SK-MEL-5 (cell line): ENCODE measurements around the gene SMG6. TPM values are rescaled to one million over a fixed set of nuclear protein-coding genes. Genes with fewer than 3 reads are reported as not detected.

Experiments
- DNase-seq: peaks from one replicate; pipeline ENCODE4 v3.0.0-alpha.2; 2016; ENCODE audit warnings: low read depth, low spot score
- in situ Hi-C: cut with HindIII; loops from 2 replicates; pipeline ENCODE4 v1.10.0; 2016; ENCODE audit warnings: low sequenced_read_pairs, high pct_unique_total_duplicates, low pct_unique_long_range_greater_than_20kb
- total RNA-seq: library from RNA; depleted of rRNA; stranded (reverse); fragments of >200 nt; shearing (Covaris generic); gene quantifications from 2 replicates; pipeline ENCODE4 v1.2.3, GENCODE V29; 2014

Gene SMG6
- total RNA-seq, 1 experiment from 2014 or later: 10.0 TPM

GRCh38 chr17:2087597-2088211 is 215.9 kb downstream of the SMG6 start:
- no peak for DNase-seq
- in situ Hi-C loops: no loop called here

- in situ Hi-C loops: no loop called here
- no peak for DNase-seq
Observed at GRCh38 chr17:2086306-2086705, 217.3 kb downstream of the SMG6 start.

GRCh38 chr17:2085648-2085949 is 218.0 kb downstream of the SMG6 start:
- in situ Hi-C loops: no loop called here
- no peak for DNase-seq

GRCh38 chr17:2084766-2085647 is 218.6 kb downstream of the SMG6 start:
- in situ Hi-C loops: no loop called here
- DNase-seq: no peak

- in situ Hi-C loops: no loop called here
- DNase-seq: no peak
Observed at GRCh38 chr17:2084036-2084765, 219.4 kb downstream of the SMG6 start.

- in situ Hi-C loops: no loop called here
- no peak for DNase-seq
Observed at GRCh38 chr17:2083613-2084035, 220.0 kb downstream of the SMG6 start.

GRCh38 chr17:2082003-2082781 is 221.4 kb downstream of the SMG6 start:
- DNase-seq: no peak
- in situ Hi-C loops: no loop called here

- in situ Hi-C loops: no loop called here
- DNase-seq: no peak
Observed at GRCh38 chr17:2081564-2081963, 222.0 kb downstream of the SMG6 start.

- DNase-seq: no peak
- in situ Hi-C loops: no loop called here
Observed at GRCh38 chr17:2077040-2077439, 226.5 kb downstream of the SMG6 start.

GRCh38 chr17:2076087-2076984 is 227.2 kb downstream of the SMG6 start:
- in situ Hi-C loops: no loop called here
- no peak for DNase-seq

- no peak for DNase-seq
- in situ Hi-C loops: no loop called here
Observed at GRCh38 chr17:2075336-2076086, 228.1 kb downstream of the SMG6 start.

- in situ Hi-C loops: no loop called here
- DNase-seq: no peak
Observed at GRCh38 chr17:2074919-2075318, 228.7 kb downstream of the SMG6 start.

GRCh38 chr17:2071455-2072281 is 231.9 kb downstream of the SMG6 start:
- DNase-seq: no peak
- in situ Hi-C loops: no loop called here

GRCh38 chr17:2071024-2071385 is 232.6 kb downstream of the SMG6 start:
- DNase-seq: no peak

GRCh38 chr17:2070241-2071023 is 233.2 kb downstream of the SMG6 start:
- DNase-seq: no peak

More at GRCh38 chr17:2071024-2071385, 232.6 kb downstream of the SMG6 start:
- in situ Hi-C loops: no loop called here

More at GRCh38 chr17:2070241-2071023, 233.2 kb downstream of the SMG6 start:
- in situ Hi-C loops: no loop called here
